Neural cell (in vitro differentiated cells): ENCODE data around the gene HOXC11. TPM values are rescaled to one million over a fixed set of nuclear protein-coding genes. Genes with fewer than 3 reads are reported as not detected.

Source experiments
- H2AFZ ChIP-seq: fragments of 200-600, 300-800 bp; sonication (generic), shearing (Covaris generic); 2 replicates; pipeline ENCODE4 v1.6.0; 2014; ENCODE audit warnings: low read depth, mild to moderate bottlenecking, antibody characterized with exemption, low read length, moderate library complexity
- H3F3A ChIP-seq: fragments of 200-600 bp; shearing (Covaris generic); 2 replicates; pipeline ENCODE4 v1.6.1; 2016; ENCODE audit warnings: mild to moderate bottlenecking, moderate library complexity, mixed read lengths, antibody characterized with exemption, low read length; ENCODE audit not compliant: insufficient read depth, poor library complexity, severe bottlenecking
- H3K27ac ChIP-seq: fragments of 200-600, 300-800 bp; sonication (generic), shearing (Covaris generic); 2 replicates; pipeline ENCODE4 v1.5.1; 2014; ENCODE audit warnings: mild to moderate bottlenecking, low read length, moderate library complexity
- H3K27me3 ChIP-seq: fragments of 300-800, 200-600 bp; sonication (generic), shearing (Covaris generic); 2 replicates; pipeline ENCODE4 v1.6.0; 2014; ENCODE audit warnings: mild to moderate bottlenecking, low read depth, low read length, moderate library complexity; ENCODE audit not compliant: insufficient read depth
- H3K36me3 ChIP-seq: fragments of 300-800, 200-600 bp; sonication (generic), shearing (Covaris generic); 2 replicates; pipeline ENCODE4 v1.5.1; 2014; ENCODE audit warnings: mild to moderate bottlenecking, antibody characterized with exemption, low read length, moderate library complexity; ENCODE audit not compliant: insufficient read depth
- H3K4me2 ChIP-seq: fragments of 300-800, 200-600 bp; sonication (generic), shearing (Covaris generic); 2 replicates; pipeline ENCODE4 v1.6.0; 2014; ENCODE audit warnings: mild to moderate bottlenecking, low read length
- H3K4me3 ChIP-seq: fragments of 300-800, 200-600 bp; sonication (generic), shearing (Covaris generic); 2 replicates; pipeline ENCODE4 v1.5.1; 2014; ENCODE audit warnings: mild to moderate bottlenecking, low read length, moderate library complexity
- H3K79me2 ChIP-seq: fragments of 200-600 bp; shearing (Covaris generic); replicated peaks from 2 replicates; pipeline ENCODE4 v1.6.0; 2014; ENCODE audit warnings: mild to moderate bottlenecking, low read length, moderate library complexity; ENCODE audit not compliant: insufficient read depth
- H3K9ac ChIP-seq: fragments of 300-800, 200-600 bp; sonication (generic), shearing (Covaris generic); 2 replicates; pipeline ENCODE4 v1.6.1; 2016; ENCODE audit warnings: mild to moderate bottlenecking, low read length, mixed read lengths
- H3K9me2 ChIP-seq: fragments of 200-600 bp; shearing (Covaris generic); 2 replicates; pipeline ENCODE4 v1.6.1; 2016; ENCODE audit warnings: mild to moderate bottlenecking, low read length, mixed read lengths; ENCODE audit not compliant: insufficient read depth
- H3K9me3 ChIP-seq: fragments of 200-600, 300-800 bp; sonication (generic), shearing (Covaris generic); 2 replicates; pipeline ENCODE4 v1.6.1; 2016; ENCODE audit warnings: mild to moderate bottlenecking, mixed run types, low read length, moderate library complexity, mixed read lengths
- H4K20me1 ChIP-seq: fragments of 200-600 bp; shearing (Covaris generic); 2 replicates; pipeline ENCODE4 v1.6.1; 2016; ENCODE audit warnings: mild to moderate bottlenecking, mixed run types; ENCODE audit not compliant: insufficient read depth
- CTCF ChIP-seq: fragments of 450-650 bp; IDR thresholded peaks from 2 replicates; pipeline ENCODE4 v1.5.1; 2014; ENCODE audit warnings: antibody characterized with exemption, mild to moderate bottlenecking, moderate library complexity; ENCODE audit not compliant: poor library complexity, severe bottlenecking
- EP300 ChIP-seq: fragments of 450-650 bp; conservative IDR thresholded peaks from 2 replicates; pipeline ENCODE4 v1.6.1; 2014; ENCODE audit warnings: antibody characterized with exemption, mild to moderate bottlenecking, moderate library complexity; ENCODE audit not compliant: poor library complexity, severe bottlenecking
- EZH2 ChIP-seq: fragments of 200-600, 300-800 bp; shearing (Covaris generic), sonication (generic); IDR thresholded peaks from 2 replicates; pipeline ENCODE4 v1.6.1; 2014; ENCODE audit warnings: antibody characterized with exemption, low read length, borderline replicate concordance, mild to moderate bottlenecking; ENCODE audit not compliant: insufficient read depth, poor library complexity, severe bottlenecking
- MXI1 ChIP-seq: fragments of 450-650 bp; conservative IDR thresholded peaks from 2 replicates; pipeline ENCODE4 v1.6.1; 2014; ENCODE audit warnings: antibody characterized with exemption, mild to moderate bottlenecking; ENCODE audit not compliant: poor library complexity, severe bottlenecking
- POLR2AphosphoS5 ChIP-seq: IDR thresholded peaks from 2 replicates; pipeline ENCODE4 v1.6.1; 2012
- RAD21 ChIP-seq: fragments of 450-650 bp; conservative IDR thresholded peaks from 2 replicates; pipeline ENCODE4 v1.6.1; 2014; ENCODE audit warnings: antibody characterized with exemption, mild to moderate bottlenecking, moderate library complexity
- REST ChIP-seq: IDR thresholded peaks from 2 replicates; pipeline ENCODE4 v1.6.1; 2012; ENCODE audit warnings: borderline replicate concordance
- SMC3 ChIP-seq: fragments of 450-650 bp; conservative IDR thresholded peaks from 2 replicates; pipeline ENCODE4 v1.6.1; 2014; ENCODE audit warnings: antibody characterized with exemption, mild to moderate bottlenecking, moderate library complexity; ENCODE audit not compliant: poor library complexity
- TAF1 ChIP-seq: IDR thresholded peaks from 2 replicates; pipeline ENCODE4 v1.6.1; 2012; ENCODE audit warnings: low read depth
- polyA plus RNA-seq: library from polyadenylated mRNA; depleted of rRNA; stranded (reverse); fragments of >200 nt; gene quantifications from 2 replicates; pipeline ENCODE4 v1.2.3, GENCODE V29; 2014

Gene HOXC11
- polyA plus RNA-seq, 1 donor from 2014 or later = not detected

- no peaks in the 10 kb centered on the region for H3K9me2 ChIP-seq
- H3K27ac ChIP-seq = no peak overlapping the region
- no peaks in the 10 kb centered on the region for H3K79me2 ChIP-seq
- no peak overlapping the region for H3K4me3 ChIP-seq
- H3K9ac ChIP-seq = no peak overlapping the region
- no peaks in the 10 kb centered on the region for H4K20me1 ChIP-seq
- H3K4me2 ChIP-seq = no peak overlapping the region
- no peaks in the 10 kb centered on the region for H3K36me3 ChIP-seq
- H3F3A ChIP-seq = no peaks in the 10 kb centered on the region
- TF ChIP-seq MXI1 (no peak), EZH2 (no peak), REST (no peak), EP300 (no peak), RAD21 (no peak), TAF1 (no peak), POLR2AphosphoS5 (no peak), SMC3 (no peak), CTCF (no peak)
- peaks cover 100% of the 10 kb centered on the region for H3K27me3 ChIP-seq
- no peaks in the 10 kb centered on the region for H3K9me3 ChIP-seq
- H2AFZ ChIP-seq = no peak overlapping the region
Observed at GRCh38 chr12:53968214-53969127, 4.5 kb upstream of the HOXC11 start.

- Histone ChIP-seq H3K9ac (no peak overlapping the region), H3F3A (no peaks in the 10 kb centered on the region), H3K9me3 (no peaks in the 10 kb centered on the region), H3K27me3 (peaks cover 100% of the 10 kb centered on the region), H3K4me3 (no peak overlapping the region), H3K27ac (no peak overlapping the region), H3K36me3 (no peaks in the 10 kb centered on the region), H2AFZ (no peak overlapping the region), H4K20me1 (no peaks in the 10 kb centered on the region), H3K9me2 (no peaks in the 10 kb centered on the region), H3K79me2 (no peaks in the 10 kb centered on the region), H3K4me2 (no peak overlapping the region)
- TF ChIP-seq EZH2 (no peak), SMC3 (no peak), EP300 (no peak), RAD21 (no peak), POLR2AphosphoS5 (no peak), CTCF (no peak), MXI1 (no peak), REST (no peak), TAF1 (no peak)
Observed at GRCh38 chr12:53969588-53970259, 3.2 kb upstream of the HOXC11 start.
